Coronary artery (tissue), 2 donors: ENCODE measurements around the gene CD300LF.

Experiments
- DNase-seq: peaks from one replicate; pipeline ENCODE4 v3.0.0-alpha.2; 2017; ENCODE audit warnings: low spot score
- H3K27ac ChIP-seq, 2 donors: fragments of 200-600 bp; sonication (generic); one replicate each; pipeline ENCODE4 v1.5.1; 2016 to 2019
- H3K4me3 ChIP-seq: fragments of 200-600 bp; sonication (generic); 2 replicates; pipeline ENCODE4 v1.5.1; 2016; ENCODE audit warnings: mild to moderate bottlenecking, moderate library complexity
- CTCF ChIP-seq: fragments of 200-600 bp; sonication (generic); IDR thresholded peaks from one replicate; pipeline ENCODE4 v1.5.1; 2019; ENCODE audit warnings: antibody characterized with exemption

The CD300LF gene

GRCh38 chr17:74757931-74758847 lies 45.5 kb upstream of the CD300LF start:
- DNase-seq: no peak
- TF ChIP-seq CTCF: no peak
- peak overlapping the region; percentile 19 for H3K4me3 ChIP-seq
- peak overlapping the region in 1 of 2 donors; percentile 40 for H3K27ac ChIP-seq

- Histone ChIP-seq H3K4me3 (no peak overlapping the region), H3K27ac (peak overlapping the region in 1 of 2 donors; percentile 40)
- no peak for DNase-seq
- TF ChIP-seq CTCF: no peak
Measured at GRCh38 chr17:74757502-74757901, 44.8 kb upstream of the CD300LF start.

- TF ChIP-seq CTCF: no peak
- DNase-seq: no peak
- Histone ChIP-seq H3K4me3 (no peak overlapping the region), H3K27ac (no peak overlapping the region)
Measured at GRCh38 chr17:74756891-74757290, 44.2 kb upstream of the CD300LF start.

GRCh38 chr17:74755533-74755932 lies 42.8 kb upstream of the CD300LF start:
- DNase-seq: no peak
- Histone ChIP-seq H3K4me3 (no peak overlapping the region), H3K27ac (no peak overlapping the region)
- no peak for TF ChIP-seq CTCF

GRCh38 chr17:74754832-74755231 lies 42.1 kb upstream of the CD300LF start:
- no peak for TF ChIP-seq CTCF
- Histone ChIP-seq H3K27ac (no peak overlapping the region), H3K4me3 (no peak overlapping the region)
- no peak for DNase-seq

- no peak for DNase-seq
- Histone ChIP-seq H3K4me3 (no peak overlapping the region), H3K27ac (no peak overlapping the region)
- TF ChIP-seq CTCF: no peak
Measured at GRCh38 chr17:74752822-74753401, 40.2 kb upstream of the CD300LF start.

GRCh38 chr17:74752415-74752814 lies 39.7 kb upstream of the CD300LF start:
- Histone ChIP-seq H3K4me3 (no peak overlapping the region), H3K27ac (no peak overlapping the region)
- DNase-seq: no peak
- TF ChIP-seq CTCF: no peak
